ENCODE measurements around the gene SORT1. TPM values are rescaled to one million over a fixed set of nuclear protein-coding genes. Genes with fewer than 3 reads are reported as not detected.

SORT1 gene
- total and polyA plus RNA-seq, 2 of the 8 experiments (the other 6 are each of a cell fraction or from before 2014, with no cell fraction given): 18.7 to 69.6 TPM

- TF ChIP-seq CHD7 (IDR thresholded peaks at IDR 0.05; ENCODE audit: insufficient replicate concordance, low read length): no peak
- TF ChIP-seq MAFK (IDR thresholded peaks at IDR 0.05; ENCODE audit: low read depth, low read length): no peak
- TF ChIP-seq SP2 (IDR thresholded peaks at IDR 0.05; ENCODE audit: low read length): no peak
- no peak for TF ChIP-seq POLR2AphosphoS5 (IDR thresholded peaks at IDR 0.05; ENCODE audit: low read depth, low read length)
- no peak for TF ChIP-seq CREB1 (IDR thresholded peaks at IDR 0.05)
These were observed 25.4 kb downstream of the SORT1 start (continued) for GRCh38 chr1:109372281-109372680.
